Middle frontal gyrus (tissue), 1 donor: ENCODE measurements around the gene UBE2S.
A peak's percentile ranks its signal among the peaks of the same experiment; 100 is the strongest.
"Not testable (repeated sequence)": the region's sequence is repeated elsewhere in the genome, so short reads cannot be mapped to it uniquely, and the experiment has no call there.

Experiments
- DNase-seq: peaks from one replicate; pipeline ENCODE4 v3.0.0-alpha.2; 2015; ENCODE audit warnings: low spot score; ENCODE audit errors: extremely low spot score

Gene UBE2S

GRCh38 chr19:55407550-55407799 lies at the start of gene UBE2S:
UBE2S (minus strand) TSS chr19:55407788; CDS start chr19:55407589, 199 bp downstream.
- not testable (repeated sequence) for DNase-seq

DNA sequence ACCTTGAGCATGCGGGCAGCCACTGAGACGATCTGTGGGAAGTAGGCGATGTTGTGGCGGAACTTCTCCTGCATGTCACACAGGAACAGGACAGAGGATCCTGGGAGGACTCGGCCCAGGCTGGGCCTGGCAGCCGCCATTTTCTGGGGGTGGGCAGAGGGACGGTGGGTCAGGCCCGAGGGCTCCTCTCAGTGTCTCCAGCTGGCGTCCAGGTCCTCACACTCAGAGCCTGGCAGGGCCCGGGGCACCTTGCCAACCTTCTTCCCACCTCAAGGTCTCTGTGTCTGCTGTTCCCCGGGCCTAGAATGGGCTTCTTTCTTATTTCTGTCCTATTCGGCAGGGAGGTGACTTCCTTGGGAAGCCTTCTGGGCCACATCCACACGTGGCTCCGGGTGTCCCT lies 48.8 kb upstream of the UBE2S start:
- DNase-seq = no peak

DNA sequence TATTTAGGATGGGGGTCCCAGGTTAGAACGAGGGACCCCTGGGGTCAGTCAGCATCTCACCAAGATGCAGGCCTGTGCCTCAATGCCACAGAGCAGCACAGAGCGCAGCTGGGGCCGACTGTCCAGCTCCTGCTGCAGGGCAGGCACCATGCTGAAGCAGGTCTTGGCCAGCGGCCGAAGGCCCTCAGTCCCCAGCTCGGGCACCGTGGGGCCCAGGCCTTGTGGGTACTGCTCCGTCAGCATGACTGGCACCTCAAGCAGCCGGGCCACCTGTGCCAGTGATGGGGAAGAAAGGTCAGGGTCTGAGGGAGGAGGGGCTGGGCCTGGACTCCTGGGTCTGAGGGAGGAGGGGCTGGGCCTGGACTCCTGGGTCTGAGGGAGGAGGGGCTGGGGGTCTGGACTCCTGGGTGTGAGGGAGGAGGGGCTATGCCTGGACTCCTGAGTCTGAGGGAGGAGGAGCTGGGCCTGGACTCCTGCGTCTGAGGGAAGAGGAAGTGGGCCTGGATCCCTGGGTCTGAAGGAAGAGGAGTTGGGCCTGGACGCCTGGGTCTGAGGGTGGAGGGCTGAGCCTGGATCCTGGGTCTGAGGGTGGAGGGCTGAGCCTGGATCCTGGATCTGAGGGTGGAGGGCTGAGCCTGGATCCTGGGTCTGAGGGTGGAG lies 48.1 kb upstream of the UBE2S start:
- DNase-seq = no peak

- no peak for DNase-seq
These were observed 47.2 kb upstream of the UBE2S start for GRCh38 chr19:55454787-55455243.

DNA sequence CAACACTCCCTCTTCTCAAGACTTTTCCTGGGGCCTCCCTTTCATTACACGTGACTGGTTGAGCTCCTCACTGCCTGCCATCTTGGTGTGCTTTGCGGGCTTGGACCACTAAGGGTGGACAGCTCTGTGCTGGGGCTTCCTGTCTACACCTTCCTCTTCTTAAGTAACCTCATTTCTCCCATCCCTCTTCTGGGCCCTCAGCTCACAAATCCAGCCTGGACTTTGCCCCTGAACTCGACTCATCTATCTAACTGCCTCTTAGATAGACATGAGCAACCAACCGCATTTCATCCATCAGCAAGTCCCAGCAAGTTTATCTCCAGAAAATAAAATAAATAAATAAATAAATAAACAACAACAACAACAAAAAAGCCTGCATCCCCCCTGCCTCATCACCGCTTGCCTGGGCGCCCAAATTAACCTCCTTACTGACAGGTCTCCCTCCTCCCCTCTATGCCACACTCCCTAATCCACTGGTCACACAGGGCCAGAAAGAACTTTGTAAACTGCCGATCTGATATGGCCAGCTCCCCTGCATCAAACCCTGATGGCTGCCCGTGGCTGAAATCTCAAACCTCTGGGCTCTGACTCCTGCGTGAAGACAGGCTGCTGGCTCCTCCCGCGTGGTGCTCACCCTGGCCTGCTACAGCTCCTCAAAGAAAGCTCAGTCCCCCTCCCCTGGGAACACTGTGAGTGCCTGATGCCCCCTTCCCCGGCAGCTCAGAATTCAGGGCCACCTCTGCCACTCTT lies 46.1 kb upstream of the UBE2S start:
- no peak for DNase-seq

DNA sequence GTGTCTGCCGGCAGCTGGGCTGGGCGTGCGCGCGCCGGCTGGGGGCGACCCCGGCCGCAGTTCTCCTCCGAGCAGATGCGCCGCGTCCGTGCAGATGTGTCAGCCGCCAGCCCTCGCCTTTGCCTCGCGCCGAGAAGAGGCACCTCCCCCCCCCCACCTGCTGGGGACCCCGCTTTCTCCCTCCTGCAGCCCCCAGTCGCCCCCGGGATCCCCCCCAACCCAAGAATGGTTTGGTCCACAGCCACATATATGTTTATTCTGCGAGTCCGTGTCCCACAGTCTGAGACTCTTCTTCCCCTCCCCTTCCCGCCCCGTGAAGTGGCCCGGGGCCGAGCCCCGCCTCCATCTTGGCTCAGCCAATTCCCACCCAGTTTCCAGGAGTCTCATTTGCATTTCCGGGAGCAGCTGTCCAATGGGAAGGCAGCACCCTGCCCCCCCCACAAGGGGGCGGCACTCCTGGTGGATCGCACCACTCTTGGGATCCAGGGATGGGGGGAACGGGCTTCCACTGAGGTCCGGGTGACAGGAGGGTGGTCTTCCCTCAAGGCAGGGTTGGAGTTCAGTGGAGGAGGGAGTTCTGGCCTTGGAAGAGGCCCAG lies 45.3 kb upstream of the UBE2S start:
- DNase-seq = peak; percentile 87

GRCh38 chr19:55451965-55452748 lies 44.6 kb upstream of the UBE2S start:
- no peak for DNase-seq

GRCh38 chr19:55451163-55451964 lies 43.8 kb upstream of the UBE2S start:
- DNase-seq = no peak

DNA sequence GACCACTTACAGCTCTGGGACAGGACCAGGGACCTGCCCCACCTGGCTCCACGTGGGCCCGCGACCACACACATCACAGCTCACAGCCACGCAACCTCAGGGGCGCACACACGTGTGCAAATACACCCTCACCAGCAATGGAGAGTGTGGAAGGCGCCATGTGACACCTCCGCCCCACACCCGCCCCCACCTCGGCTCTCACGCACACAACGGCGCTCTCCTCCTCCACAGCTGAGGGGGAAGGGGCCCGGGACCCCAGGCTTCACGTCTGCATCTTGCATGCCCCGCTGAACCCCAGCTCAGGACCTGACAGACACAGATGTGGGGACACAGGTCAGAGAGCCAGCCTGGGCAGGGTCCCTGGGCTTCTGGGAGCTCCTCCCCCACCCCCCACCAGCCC lies 41.9 kb upstream of the UBE2S start:
- DNase-seq = no peak

DNA sequence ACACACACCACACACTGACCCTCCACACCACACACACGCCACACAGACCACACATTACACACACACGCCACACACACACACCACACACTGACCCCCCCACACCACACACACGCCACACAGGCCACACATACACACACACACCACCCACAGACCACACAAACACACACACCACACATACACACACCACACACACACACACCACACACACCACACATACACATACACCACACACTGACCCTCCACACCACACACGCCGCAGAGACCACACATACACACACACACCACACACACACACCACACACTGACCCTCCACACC lies 40.5 kb upstream of the UBE2S start:
- not testable (repeated sequence) for DNase-seq

GRCh38 chr19:55447421-55448174 lies 40.0 kb upstream of the UBE2S start:
- peak; percentile 62 for DNase-seq

GRCh38 chr19:55446060-55446459 lies 38.5 kb upstream of the UBE2S start:
- DNase-seq = no peak

GRCh38 chr19:55444646-55445045 lies 37.1 kb upstream of the UBE2S start:
- DNase-seq = no peak

- DNase-seq = no peak
These were observed 36.4 kb upstream of the UBE2S start for GRCh38 chr19:55443824-55444480.

GRCh38 chr19:55443045-55443823 lies 35.6 kb upstream of the UBE2S start, which contains the start of gene SHISA7:
SHISA7 (minus strand) TSS chr19:55443300; CDS start chr19:55442863, 437 bp downstream.
- no peak for DNase-seq

- DNase-seq = no peak
These were observed 34.9 kb upstream of the UBE2S start for GRCh38 chr19:55442372-55442961.

GRCh38 chr19:55441692-55442321 lies 34.2 kb upstream of the UBE2S start:
- DNase-seq = no peak

- no peak for DNase-seq
These were observed 33.7 kb upstream of the UBE2S start for GRCh38 chr19:55441319-55441691.
